ENCODE measurements around the gene PTPRN2.
"Not testable (repeated sequence)": the region's sequence is repeated elsewhere in the genome, so short reads cannot be mapped to it uniquely, and the experiment has no call there.

PTPRN2 gene

DNA sequence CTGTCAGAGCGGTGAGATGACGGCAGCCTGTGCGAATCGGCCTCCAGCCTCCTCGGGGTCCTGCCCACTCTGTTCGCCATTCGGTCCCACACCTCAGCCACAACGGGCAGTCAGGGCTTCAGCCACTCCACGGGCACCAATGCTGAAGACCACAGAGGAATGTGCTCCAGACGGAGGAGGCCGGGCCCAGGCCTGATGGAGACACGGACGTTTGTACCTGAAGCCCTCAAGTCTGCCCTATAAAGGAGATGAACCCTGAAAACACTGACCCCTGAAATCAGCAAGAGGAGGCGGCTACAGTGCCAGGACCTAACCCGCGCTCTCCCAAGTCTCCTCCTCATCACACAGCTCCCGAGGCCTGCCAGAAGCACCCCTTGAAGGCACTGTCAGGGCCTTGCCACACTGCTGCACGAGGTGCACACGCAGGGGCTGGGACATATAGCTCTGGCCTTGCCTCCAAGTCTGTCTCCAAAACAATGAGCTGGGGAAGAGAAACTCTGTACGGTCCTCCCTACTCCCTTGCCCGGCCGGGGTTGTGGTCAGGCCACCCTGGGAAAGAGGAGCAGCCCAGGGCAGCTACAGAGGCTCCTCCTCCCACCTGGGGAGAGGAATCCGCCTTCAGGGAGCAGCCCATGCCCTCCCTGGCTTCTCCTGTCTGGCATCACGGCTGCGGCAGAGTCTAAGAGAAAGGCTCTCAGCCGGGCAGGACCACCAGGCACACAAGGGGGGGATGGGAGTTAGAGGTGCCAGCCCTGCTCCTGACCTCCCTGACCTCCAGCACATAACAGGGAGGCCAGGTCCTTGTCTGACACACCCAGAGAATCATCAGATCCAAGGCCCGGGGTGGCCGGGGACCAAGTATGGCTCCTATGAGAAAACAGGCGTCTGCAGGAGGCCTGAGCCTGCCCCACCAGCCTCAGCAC lies 310.1 kb downstream of the PTPRN2 start:
- no peak for DNase-seq (ENCODE audit: low spot score)

DNA sequence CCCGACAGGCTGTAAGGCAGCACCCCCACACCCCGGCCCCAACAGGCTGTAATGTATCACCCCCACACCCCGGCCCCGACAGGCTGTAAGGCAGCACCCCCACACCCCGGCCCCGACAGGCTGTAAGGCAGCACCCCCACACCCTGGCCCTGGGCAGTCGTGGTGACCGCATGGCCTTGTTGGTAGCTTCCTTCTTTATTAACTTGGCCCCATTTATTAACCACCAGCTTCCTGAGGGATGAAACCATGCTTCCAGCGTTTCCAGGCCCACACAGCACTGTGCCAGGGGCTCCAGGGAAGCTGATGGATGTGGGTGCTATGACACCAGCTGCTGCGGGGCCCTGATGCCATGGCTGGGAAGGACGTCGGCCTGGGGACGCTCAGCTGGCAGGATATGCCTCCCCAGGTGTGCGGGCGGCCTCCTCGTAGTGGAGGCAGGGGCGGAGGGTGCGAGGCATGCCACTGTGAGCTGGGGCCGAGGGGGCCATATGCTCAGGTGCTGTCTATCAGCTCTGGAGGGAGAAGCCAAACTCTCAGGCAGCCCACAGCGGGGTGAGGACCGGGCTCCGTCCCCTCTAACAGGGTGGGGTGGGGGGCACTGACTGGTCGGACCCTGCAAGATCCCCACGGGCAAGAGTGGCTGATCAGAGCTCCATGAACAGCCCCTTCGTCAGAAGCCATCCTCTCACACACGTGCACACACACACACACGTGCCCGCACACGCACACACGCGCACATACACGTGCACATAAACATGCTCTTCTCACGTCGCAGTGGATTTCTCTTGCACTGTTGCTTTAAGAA lies 311.0 kb downstream of the PTPRN2 start:
- no peak for DNase-seq (ENCODE audit: low spot score)

- no peak for DNase-seq (ENCODE audit: low spot score)
Measured at GRCh38 chr7:158275711-158276413, 311.8 kb downstream of the PTPRN2 start.

GRCh38 chr7:158274996-158275395 lies 312.6 kb downstream of the PTPRN2 start:
- DNase-seq (ENCODE audit: low spot score) = no peak

- DNase-seq (ENCODE audit: low spot score) = no peak
Measured at GRCh38 chr7:158274404-158274811, 313.2 kb downstream of the PTPRN2 start.

DNA sequence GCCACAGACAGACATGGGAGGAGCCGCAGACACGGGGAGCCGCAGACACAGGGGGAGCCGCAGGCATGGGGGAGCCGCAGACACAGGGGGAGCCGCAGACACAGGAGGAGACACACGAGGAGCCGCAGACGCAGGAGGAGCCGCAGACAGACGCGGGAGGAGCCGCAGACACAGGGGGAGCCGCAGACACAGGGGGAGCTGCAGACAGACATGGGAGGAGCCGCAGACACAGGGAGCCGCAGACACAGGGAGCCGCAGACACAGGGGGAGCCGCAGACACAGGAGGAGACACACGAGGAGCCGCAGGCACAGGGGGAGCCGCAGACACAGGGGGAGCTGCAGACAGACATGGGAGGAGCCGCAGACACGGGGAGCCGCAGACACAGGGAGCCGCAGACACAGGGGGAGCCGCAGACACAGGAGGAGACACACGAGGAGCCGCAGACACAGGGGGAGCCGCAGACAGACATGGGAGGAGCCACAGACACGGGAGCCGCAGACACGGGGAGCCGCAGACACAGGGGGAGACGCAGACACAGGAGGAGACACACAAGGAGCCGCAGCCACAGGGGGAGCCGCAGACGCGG lies 313.8 kb downstream of the PTPRN2 start:
- not testable (repeated sequence) for DNase-seq (ENCODE audit: low spot score)

GRCh38 chr7:158273138-158273651 lies 314.4 kb downstream of the PTPRN2 start:
- DNase-seq (ENCODE audit: low spot score) = no peak

DNA sequence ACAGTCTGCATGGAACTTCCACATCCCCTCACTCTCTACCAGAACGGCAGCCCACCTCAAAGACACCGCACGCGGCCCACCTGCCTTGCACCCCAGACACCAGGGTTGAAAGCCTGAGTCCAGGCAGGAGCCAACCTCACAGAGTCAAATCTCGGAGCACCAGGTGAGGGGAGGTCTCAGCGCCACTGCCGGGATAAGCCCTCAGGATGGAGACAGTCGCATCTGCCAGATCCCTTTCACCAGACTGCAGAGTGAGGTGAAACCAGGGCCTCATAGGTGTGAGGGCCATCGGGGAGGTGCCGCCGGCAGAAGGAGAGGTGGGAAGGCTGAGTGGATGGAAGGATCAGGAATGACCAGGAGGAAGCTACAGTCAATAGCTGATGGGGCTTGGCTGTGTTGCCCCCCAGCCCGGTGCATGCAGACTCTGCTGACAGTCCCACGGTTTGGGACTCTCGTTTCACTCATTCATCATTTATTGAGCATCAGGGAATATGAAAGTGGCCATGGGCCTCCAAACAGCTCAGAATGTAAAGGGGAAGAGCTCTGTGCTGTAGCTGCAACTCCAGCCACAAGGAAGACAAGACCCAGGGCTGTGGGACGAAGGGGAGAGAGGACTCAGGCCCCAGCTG lies 315.0 kb downstream of the PTPRN2 start:
- DNase-seq (ENCODE audit: low spot score) = no peak

DNA sequence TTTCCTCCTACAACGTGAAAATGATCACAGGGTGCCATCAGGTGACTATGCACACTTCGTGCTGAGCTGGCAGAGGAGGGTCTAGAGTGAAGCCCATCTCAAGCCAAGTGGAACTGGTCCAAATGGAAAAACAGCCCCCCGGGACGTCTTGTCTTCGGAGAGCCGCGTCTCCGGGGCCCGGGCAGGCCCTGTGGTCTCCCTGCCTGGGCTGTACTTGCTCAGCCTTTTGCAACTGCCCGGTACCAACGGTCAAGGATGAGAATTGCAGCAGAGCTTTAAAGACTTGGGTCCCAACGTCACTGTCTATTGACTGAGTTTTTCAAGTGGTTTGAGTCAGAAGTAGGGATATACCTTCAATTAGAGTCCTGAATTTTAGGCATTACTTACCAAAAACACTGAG lies 315.5 kb downstream of the PTPRN2 start:
- DNase-seq (ENCODE audit: low spot score) = no peak

- DNase-seq (ENCODE audit: low spot score) = no peak
Measured at GRCh38 chr7:158271646-158272045, 316.0 kb downstream of the PTPRN2 start.

GRCh38 chr7:158270856-158271413 lies 316.7 kb downstream of the PTPRN2 start:
- DNase-seq (ENCODE audit: low spot score) = no peak

DNA sequence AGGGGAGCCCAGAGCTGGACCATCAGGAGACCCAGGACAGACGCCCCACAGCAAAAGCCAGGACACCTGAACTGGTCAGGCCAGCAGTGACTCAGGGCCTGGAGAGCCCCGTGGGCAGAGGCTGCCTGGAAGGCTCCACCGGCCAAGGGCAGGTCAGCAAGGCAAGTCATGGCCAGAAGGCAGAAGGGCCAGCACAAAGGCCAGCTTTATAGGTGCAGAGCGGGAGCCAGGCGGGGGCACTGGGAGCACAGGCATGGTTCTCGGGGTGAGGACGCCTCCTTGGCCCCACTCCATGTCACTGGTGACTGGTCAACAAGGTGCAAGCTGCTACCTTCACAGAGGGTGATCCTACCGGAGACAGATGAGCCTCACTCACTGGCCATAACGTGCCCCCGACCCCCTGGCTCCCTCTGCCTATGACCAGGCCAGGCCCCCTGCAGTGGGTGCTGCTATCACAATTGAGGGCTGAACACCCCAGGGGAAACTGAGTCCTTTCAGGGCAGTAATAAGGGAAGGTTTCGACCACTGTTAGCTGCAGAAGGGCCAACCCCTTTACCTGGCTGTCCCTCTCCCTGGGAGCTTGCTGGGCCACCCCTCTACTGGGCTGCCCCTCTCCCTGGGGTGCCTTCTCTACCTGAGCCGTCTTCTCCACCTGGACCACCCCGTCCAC lies 317.4 kb downstream of the PTPRN2 start:
- no peak for DNase-seq (ENCODE audit: low spot score)

DNA sequence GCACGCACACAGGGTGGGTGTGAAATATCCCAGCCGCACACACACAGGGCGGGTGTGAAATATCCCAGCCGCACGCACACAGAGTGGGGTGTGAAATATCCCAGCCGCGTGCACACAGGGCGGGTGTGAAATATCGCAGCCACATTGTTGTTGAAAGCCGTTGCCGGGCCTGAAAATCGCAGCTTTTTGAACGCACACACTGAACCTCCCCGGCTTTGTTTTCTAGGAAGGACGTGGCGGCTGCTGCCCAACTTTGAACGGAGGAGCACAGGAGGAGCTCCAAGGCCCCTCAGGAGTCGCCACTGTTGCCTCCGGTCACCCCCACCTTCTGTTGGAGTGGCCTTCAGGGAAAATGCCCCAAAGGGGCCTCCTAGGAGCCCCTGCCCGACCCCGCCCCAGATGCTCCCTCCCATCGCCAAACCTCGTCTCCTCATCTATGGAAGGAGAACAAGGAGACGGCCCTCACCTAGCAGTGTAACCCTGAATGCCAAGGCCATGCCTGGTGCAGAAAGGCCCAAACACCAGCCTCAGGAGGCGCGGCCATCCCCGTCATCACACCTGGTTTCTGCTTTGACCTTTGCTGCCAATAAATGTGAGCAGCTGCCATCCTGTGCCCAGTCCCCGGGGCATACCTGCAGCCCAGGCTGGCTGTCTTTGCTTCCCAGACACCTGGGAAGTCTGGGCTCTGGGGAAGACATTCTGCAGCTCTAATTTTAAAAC lies 318.6 kb downstream of the PTPRN2 start:
- DNase-seq (ENCODE audit: low spot score) = no peak

GRCh38 chr7:158267742-158268435 lies 319.7 kb downstream of the PTPRN2 start:
- DNase-seq (ENCODE audit: low spot score) = no peak

- DNase-seq (ENCODE audit: low spot score) = no peak
Measured at GRCh38 chr7:158266817-158267741, 320.5 kb downstream of the PTPRN2 start.

DNA sequence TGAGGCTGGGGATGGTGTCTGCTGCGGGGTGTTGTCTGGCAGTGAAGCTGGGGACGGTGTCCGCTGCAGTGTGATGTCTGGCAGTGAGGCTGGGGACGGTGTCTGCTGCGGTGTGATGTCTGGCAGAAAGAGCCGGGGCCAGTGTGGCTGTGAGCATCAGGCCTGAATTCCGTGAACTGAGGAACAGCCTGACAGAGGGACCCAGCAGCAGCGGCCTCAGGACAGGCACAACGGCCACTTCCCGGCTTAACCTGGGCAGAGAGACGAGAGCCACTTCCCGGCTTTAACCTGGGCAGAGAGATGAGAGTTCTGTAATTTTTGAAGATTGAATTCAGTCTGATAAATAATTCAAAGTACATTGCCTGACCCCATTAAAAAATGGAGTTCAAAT lies 321.2 kb downstream of the PTPRN2 start:
- DNase-seq (ENCODE audit: low spot score) = no peak

DNA sequence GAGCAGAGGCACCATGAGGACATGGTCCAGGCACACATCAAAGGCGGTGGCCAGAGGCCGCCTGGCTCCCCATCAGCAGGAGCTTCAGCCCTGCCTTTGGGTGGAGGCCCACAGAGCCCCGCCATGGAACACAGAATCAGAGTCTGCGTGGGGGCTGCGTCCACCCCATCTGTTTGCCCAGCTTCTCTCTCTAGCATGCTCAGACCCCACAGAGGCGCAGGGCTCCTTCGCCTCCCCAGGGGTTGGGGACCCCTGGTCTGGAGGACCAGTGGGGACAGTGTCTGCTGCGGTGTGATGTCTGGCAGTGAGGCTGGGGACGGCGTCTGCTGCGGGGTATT lies 321.9 kb downstream of the PTPRN2 start:
- no peak for DNase-seq (ENCODE audit: low spot score)
